Breast epithelium (tissue), 4 donors: ENCODE data around the gene ACAT1. TPM values are rescaled to one million over a fixed set of nuclear protein-coding genes. Genes with fewer than 3 reads are reported as not detected.
A peak's percentile ranks its signal among the peaks of the same experiment; 100 is the strongest.

Source experiments
- DNase-seq, 2 donors: peaks; one replicate each; pipeline ENCODE4 v3.0.0-alpha.2; 2019; ENCODE audit warnings: low spot score in 2 of 2
- H3K27ac ChIP-seq, 2 donors: fragments of 200-600 bp; sonication (generic) in 1 of 2; one replicate each; pipeline ENCODE4 v1.5.1; 2016 to 2019; ENCODE audit warnings: mild to moderate bottlenecking in 1 of 2
- H3K27me3 ChIP-seq, 2 donors: fragments of 200-600 bp; sonication (generic) in 1 of 2; one replicate each; pipeline versions ENCODE4 v1.5.1 to v1.6.0; 2017 to 2019; ENCODE audit warnings: control low read depth in 1 of 2, mild to moderate bottlenecking in 1 of 2
- H3K36me3 ChIP-seq: fragments of 200-600 bp; one replicate; pipeline ENCODE4 v1.5.1; 2019
- H3K4me1 ChIP-seq, 2 donors: fragments of 200-600 bp; sonication (generic); one replicate each; pipeline ENCODE4 v1.5.1; 2016 to 2019; ENCODE audit warnings: control low read depth in 1 of 2
- H3K4me3 ChIP-seq, 3 donors: fragments of 200-600 bp; sonication (generic); 1 replicate in 2 of 3; 2 replicates in 1 of 3; pipeline ENCODE4 v1.5.1; 2016 to 2019; ENCODE audit warnings: mild to moderate bottlenecking in 3 of 3, moderate library complexity in 2 of 3
- H3K9me3 ChIP-seq, 2 donors: fragments of 200-600 bp; sonication (generic) in 1 of 2; one replicate each; pipeline ENCODE4 v1.5.1; 2016 to 2019; ENCODE audit warnings: control low read depth in 1 of 2
- POLR2A ChIP-seq: fragments of 450-650 bp; IDR thresholded peaks from one replicate; pipeline ENCODE4 v1.6.1; 2016; ENCODE audit warnings: antibody characterized with exemption, mild to moderate bottlenecking, moderate library complexity
- POLR2AphosphoS5 ChIP-seq, 3 donors: sonication (generic); formaldehyde crosslinking; IDR thresholded peaks; one replicate each; pipeline ENCODE4 v1.6.1; 2017; ENCODE audit warnings: antibody characterized with exemption in 3 of 3
- intact Hi-C: fragments of 100-400 bp; cut with DNase I; formaldehyde crosslinking; loops from one replicate; pipeline ENCODE4 v1.15.1; 2023; ENCODE audit warnings: low total_unique reads
- total RNA-seq, 3 donors: library from RNA; depleted of rRNA; stranded (reverse); fragments of >200 nt; gene quantifications; one replicate each; pipeline ENCODE4 v1.1.0, GENCODE V29; 2016
- TF ChIP-seq, protein P1 (sequence below), 3 donors: fragments of 450-650 bp; IDR thresholded peaks; one replicate each; pipeline ENCODE4 v1.5.1; 2016 to 2017; ENCODE audit warnings: antibody characterized with exemption in 3 of 3, mild to moderate bottlenecking in 3 of 3, moderate library complexity in 3 of 3

ACAT1 gene
- total RNA-seq, 3 donors from 2014 or later: 71.4 to 197 (median 77.7) TPM

GRCh38 chr11:108093128-108093904, 28.1 kb upstream of the ACAT1 start:
- Histone ChIP-seq H3K4me1 (no peaks in the 10 kb centered on the region), H3K4me3 (no peak overlapping the region), H3K36me3 (no peaks in the 10 kb centered on the region), H3K27ac (peak overlapping the region in 1 of 2 donors; percentile 57), H3K27me3 (no peaks in the 10 kb centered on the region), H3K9me3 (no peaks in the 10 kb centered on the region)
- DNase-seq: no peak
- intact Hi-C loops: no loop called here
- TF ChIP-seq POLR2A (no peak), POLR2AphosphoS5 (IDR thresholded peaks at IDR 0.05) (no peak)
- TF ChIP-seq, protein P1, sequence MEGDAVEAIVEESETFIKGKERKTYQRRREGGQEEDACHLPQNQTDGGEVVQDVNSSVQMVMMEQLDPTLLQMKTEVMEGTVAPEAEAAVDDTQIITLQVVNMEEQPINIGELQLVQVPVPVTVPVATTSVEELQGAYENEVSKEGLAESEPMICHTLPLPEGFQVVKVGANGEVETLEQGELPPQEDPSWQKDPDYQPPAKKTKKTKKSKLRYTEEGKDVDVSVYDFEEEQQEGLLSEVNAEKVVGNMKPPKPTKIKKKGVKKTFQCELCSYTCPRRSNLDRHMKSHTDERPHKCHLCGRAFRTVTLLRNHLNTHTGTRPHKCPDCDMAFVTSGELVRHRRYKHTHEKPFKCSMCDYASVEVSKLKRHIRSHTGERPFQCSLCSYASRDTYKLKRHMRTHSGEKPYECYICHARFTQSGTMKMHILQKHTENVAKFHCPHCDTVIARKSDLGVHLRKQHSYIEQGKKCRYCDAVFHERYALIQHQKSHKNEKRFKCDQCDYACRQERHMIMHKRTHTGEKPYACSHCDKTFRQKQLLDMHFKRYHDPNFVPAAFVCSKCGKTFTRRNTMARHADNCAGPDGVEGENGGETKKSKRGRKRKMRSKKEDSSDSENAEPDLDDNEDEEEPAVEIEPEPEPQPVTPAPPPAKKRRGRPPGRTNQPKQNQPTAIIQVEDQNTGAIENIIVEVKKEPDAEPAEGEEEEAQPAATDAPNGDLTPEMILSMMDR (IDR thresholded peaks at IDR 0.05): no peak

DNA sequence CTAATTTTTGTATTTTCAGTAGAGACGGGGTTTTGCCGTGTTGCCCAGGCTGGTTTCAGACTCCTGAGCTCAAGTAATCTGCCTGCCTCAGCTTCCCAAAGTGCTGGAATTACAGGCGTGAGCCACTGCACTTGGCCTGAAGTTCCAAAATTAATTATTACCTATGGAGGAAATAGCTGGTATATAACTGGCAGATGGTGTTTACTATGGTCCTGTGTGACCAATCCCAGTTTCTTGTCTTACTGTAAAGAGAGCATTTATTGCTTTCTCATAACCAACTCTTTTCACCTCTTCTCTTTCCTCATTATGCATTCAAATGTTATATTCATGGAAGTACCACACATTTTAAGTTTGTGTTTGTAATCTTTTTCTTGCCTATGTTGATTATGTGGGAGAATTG, 24.2 kb upstream of the ACAT1 start:
- intact Hi-C loops: no loop called here
- TF ChIP-seq POLR2AphosphoS5 (IDR thresholded peaks at IDR 0.05): no peak
- TF ChIP-seq, protein P1 (IDR thresholded peaks at IDR 0.05): no peak
- TF ChIP-seq POLR2A: no peak

GRCh38 chr11:108101090-108101775, 20.1 kb upstream of the ACAT1 start:
- Histone ChIP-seq H3K4me1 (no peaks in the 10 kb centered on the region), H3K9me3 (no peaks in the 10 kb centered on the region), H3K4me3 (no peak overlapping the region), H3K27ac (no peak overlapping the region), H3K36me3 (no peaks in the 10 kb centered on the region), H3K27me3 (no peaks in the 10 kb centered on the region)
- TF ChIP-seq POLR2AphosphoS5 (IDR thresholded peaks at IDR 0.05) (no peak), POLR2A (no peak)
- TF ChIP-seq, protein P1 (IDR thresholded peaks at IDR 0.05): no peak
- intact Hi-C loops: no loop called here
- no peak for DNase-seq

More for the DNA sequence above, 24.2 kb upstream of the ACAT1 start:
- Histone ChIP-seq H3K9me3 (no peaks in the 10 kb centered on the region), H3K27ac (no peak overlapping the region), H3K4me3 (no peak overlapping the region), H3K36me3 (no peaks in the 10 kb centered on the region), H3K4me1 (no peaks in the 10 kb centered on the region), H3K27me3 (no peaks in the 10 kb centered on the region)
- DNase-seq: no peak

GRCh38 chr11:108111126-108111525, 10.2 kb upstream of the ACAT1 start:
- no peaks in the 10 kb centered on the region for H3K9me3 ChIP-seq
- no peaks in the 10 kb centered on the region for H3K27me3 ChIP-seq
- H3K27ac ChIP-seq: no peak overlapping the region
- H3K36me3 ChIP-seq: no peaks in the 10 kb centered on the region
- H3K4me3 ChIP-seq: no peak overlapping the region
- H3K4me1 ChIP-seq: no peaks in the 10 kb centered on the region
- no peak for DNase-seq
- intact Hi-C loops: no loop called here
- TF ChIP-seq, protein P1 (IDR thresholded peaks at IDR 0.05): no peak
- TF ChIP-seq POLR2AphosphoS5 (IDR thresholded peaks at IDR 0.05) (no peak), POLR2A (no peak)

GRCh38 chr11:108112057-108112456, 9.3 kb upstream of the ACAT1 start:
- no peaks in the 10 kb centered on the region for H3K9me3 ChIP-seq
- H3K36me3 ChIP-seq: no peaks in the 10 kb centered on the region
- no peaks in the 10 kb centered on the region for H3K27me3 ChIP-seq
- no peak overlapping the region for H3K27ac ChIP-seq
- no peak overlapping the region for H3K4me3 ChIP-seq
- DNase-seq: no peak
- H3K4me1 ChIP-seq: no peaks in the 10 kb centered on the region
- intact Hi-C loops: no loop called here
- TF ChIP-seq, protein P1 (IDR thresholded peaks at IDR 0.05): no peak
- TF ChIP-seq POLR2AphosphoS5 (IDR thresholded peaks at IDR 0.05): no peak
- TF ChIP-seq POLR2A: no peak
